Measurements from ENCODE around the gene ING2. TPM values are rescaled to one million over a fixed set of nuclear protein-coding genes. Genes with fewer than 3 reads are reported as not detected.

The ING2 gene
- total and polyA plus RNA-seq, 10 of the 15 experiments (the other 5 are each of a cell fraction or from before 2014, with no cell fraction given) = 3.3 to 16.1 (median 10.9) TPM

DNA sequence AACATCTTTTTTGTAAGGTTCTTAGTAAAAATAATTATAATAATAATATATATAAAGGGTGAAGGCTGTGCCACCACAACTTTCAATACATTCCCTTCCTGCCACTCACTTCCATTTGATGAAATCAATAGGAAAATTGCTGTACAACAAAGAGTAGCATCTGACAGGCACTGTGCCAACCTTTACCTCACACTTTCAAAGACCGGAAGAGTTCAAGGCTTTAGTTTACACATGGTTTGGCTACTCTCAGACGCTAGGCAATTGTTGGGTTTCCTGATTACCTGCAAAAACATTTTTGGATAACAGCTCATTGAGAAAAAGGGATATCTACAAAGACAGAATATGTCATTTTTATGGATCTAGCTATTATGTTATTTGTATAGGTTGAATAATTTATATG, 5.5 kb upstream of the ING2 start:
- H3K36me3 ChIP-seq (ENCODE audit: control insufficient read depth in 2 of 2, insufficient read depth in 2 of 2, low read length in 1 of 2) = no peaks in the 10 kb centered on the region; a peak in 1 of 4 replicates
- POLR2A ChIA-PET = interaction anchor here (1.0 kb wide), 1 partner anchor 55 kb away, joined by 3 read pairs; the partner anchor contains the start of gene CDKN2AIP
- ATAC-seq = no peak
- TF ChIP-seq NKRF (conservative IDR thresholded peaks at IDR 0.05) (no peak), TCF12 (IDR thresholded peaks at IDR 0.05; ENCODE audit: low read depth, low read length) (no peak), TBL1XR1 (IDR thresholded peaks at IDR 0.05; ENCODE audit: low read depth, low read length) (no peak), MTA2 (IDR thresholded peaks at IDR 0.05; ENCODE audit: low read depth) (no peak), BHLHE40 (IDR thresholded peaks at IDR 0.05; ENCODE audit: borderline replicate concordance in 1 of 2, low read depth in 2 of 2, low read length in 1 of 2) (no peak), USF2 (IDR thresholded peaks at IDR 0.05; ENCODE audit: borderline replicate concordance, low read depth, low read length) (no peak)
- TF ChIP-seq, protein P1, sequence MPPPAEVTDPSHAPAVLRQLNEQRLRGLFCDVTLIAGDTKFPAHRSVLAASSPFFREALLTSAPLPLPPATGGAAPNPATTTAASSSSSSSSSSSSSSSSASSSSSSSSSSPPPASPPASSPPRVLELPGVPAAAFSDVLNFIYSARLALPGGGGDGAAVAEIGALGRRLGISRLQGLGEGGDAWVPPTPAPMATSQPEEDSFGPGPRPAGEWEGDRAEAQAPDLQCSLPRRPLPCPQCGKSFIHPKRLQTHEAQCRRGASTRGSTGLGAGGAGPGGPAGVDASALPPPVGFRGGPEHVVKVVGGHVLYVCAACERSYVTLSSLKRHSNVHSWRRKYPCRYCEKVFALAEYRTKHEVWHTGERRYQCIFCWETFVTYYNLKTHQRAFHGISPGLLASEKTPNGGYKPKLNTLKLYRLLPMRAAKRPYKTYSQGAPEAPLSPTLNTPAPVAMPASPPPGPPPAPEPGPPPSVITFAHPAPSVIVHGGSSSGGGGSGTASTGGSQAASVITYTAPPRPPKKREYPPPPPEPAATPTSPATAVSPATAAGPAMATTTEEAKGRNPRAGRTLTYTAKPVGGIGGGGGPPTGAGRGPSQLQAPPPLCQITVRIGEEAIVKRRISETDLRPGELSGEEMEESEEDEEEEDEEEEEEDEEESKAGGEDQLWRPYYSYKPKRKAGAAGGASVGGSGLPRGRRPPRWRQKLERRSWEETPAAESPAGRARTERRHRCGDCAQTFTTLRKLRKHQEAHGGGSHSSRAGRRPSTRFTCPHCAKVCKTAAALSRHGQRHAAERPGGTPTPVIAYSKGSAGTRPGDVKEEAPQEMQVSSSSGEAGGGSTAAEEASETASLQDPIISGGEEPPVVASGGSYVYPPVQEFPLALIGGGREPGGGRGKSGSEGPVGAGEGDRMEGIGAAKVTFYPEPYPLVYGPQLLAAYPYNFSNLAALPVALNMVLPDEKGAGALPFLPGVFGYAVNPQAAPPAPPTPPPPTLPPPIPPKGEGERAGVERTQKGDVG (CRISPR knock-in tag; IDR thresholded peaks at IDR 0.05) = no peak
- no peak for FAIRE-seq
- CTCF ChIA-PET = no interaction called here
- no peaks in the 10 kb centered on the region for H3K27me3 ChIP-seq (replicated peaks in 1 of 2; ENCODE audit: control insufficient read depth in 2 of 2, insufficient read depth in 2 of 2, low read length in 1 of 2)
- no peaks in the 10 kb centered on the region for H4K20me1 ChIP-seq (ENCODE audit: control insufficient read depth, insufficient read depth)
- H3K9ac ChIP-seq (ENCODE audit: control insufficient read depth, insufficient read depth, low read length) = no peak overlapping the region
- no peak for DNase-seq (ENCODE audit: low read depth, low spot score)
- in situ Hi-C loops (cut with MboI) (no loop called here), intact Hi-C loops (cut with micrococcal nuclease; ENCODE audit: unreplicated experiment) (no loop called here)
- RAD21 ChIA-PET (ENCODE audit: unreplicated experiment) = no interaction called here
- no peak overlapping the region for H3K4me3 ChIP-seq
- no peak overlapping the region for H2AFZ ChIP-seq (ENCODE audit: control insufficient read depth, low read depth, low read length)
- peaks cover 9% of the 10 kb centered on the region for H3K79me2 ChIP-seq (ENCODE audit: control insufficient read depth, insufficient read depth, low read length)
- no peaks in the 10 kb centered on the region for H3K9me3 ChIP-seq (replicated peaks; ENCODE audit: control insufficient read depth, insufficient read depth, low read length)
- no TSS peak for BruUV-seq (replicated peaks)
- SMC1A ChIA-PET (ENCODE audit: uncharacterized antibody, unreplicated experiment) = interaction anchor here (1.6 kb wide), 1 partner anchor 9 kb away, joined by 5 read pairs; no protein-coding TSS in a partner anchor
- no peak overlapping the region for H3K27ac ChIP-seq (ENCODE audit: control insufficient read depth, insufficient read depth)
- WGBS (ENCODE audit: insufficient coverage, insufficient replicate concordance, low lambda C conversion rate, missing lambda C conversion rate) = 100% methylated on average over 2 of the region's 2 CpGs
- no peak overlapping the region for H3K4me2 ChIP-seq (ENCODE audit: control insufficient read depth, insufficient read depth)
- H3K4me1 ChIP-seq (ENCODE audit: control insufficient read depth, insufficient read depth, low read length) = peaks cover 3% of the 10 kb centered on the region; the same call in 1 of the 2 replicates
